Sigmoid colon (tissue), 4 donors: ENCODE measurements around the gene NEBL.

ENCODE experiments used
- CTCF ChIP-seq, 4 experiments: fragments of 450-650 bp in 3 of 4; fragments of 200-600 bp in 1 of 4; IDR thresholded peaks; one replicate each; pipeline ENCODE4 v1.5.1; 2016 to 2019; ENCODE audit warnings: antibody characterized with exemption in 4 of 4, mild to moderate bottlenecking in 3 of 4, moderate library complexity in 2 of 4
- EP300 ChIP-seq, 4 donors: sonication (generic); formaldehyde crosslinking; IDR thresholded peaks; one replicate each; pipeline ENCODE4 v1.6.1; 2017; ENCODE audit warnings: antibody characterized with exemption in 4 of 4
- POLR2A ChIP-seq, 2 donors: fragments of 450-650 bp; IDR thresholded peaks; one replicate each; pipeline ENCODE4 v1.6.1; 2016; ENCODE audit warnings: antibody characterized with exemption in 2 of 2, mild to moderate bottlenecking in 2 of 2, moderate library complexity in 2 of 2

DNA sequence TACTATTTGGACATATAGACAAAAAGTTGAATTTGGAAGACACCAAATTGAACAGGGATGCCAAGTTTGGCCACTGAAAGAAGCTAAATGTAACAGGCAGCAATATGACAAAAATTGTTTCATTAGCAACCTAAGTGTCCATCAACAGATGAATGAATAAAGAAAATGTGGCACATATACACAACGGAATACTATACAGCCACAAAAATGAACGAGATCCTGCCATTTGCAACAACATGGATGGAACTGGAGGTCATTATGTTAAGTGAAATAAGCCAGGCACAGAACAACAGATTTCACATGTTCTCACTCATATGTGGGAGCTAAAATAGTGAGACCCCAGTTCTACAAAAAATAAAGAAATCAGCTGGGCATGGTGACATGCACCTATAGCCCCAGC is 43.8 kb downstream of the NEBL start:
- TF ChIP-seq CTCF (IDR thresholded peaks at IDR 0.05) (no peak), POLR2A (IDR thresholded peaks at IDR 0.05) (no peak), EP300 (IDR thresholded peaks at IDR 0.05) (no peak)
